NB4 (cell line): ENCODE measurements around the gene HOXA4.

Source experiments
- CTCF ChIP-seq: IDR thresholded peaks from one replicate; pipeline ENCODE4 v1.5.1; 2012; ENCODE audit warnings: low read depth, low read length
- MAX ChIP-seq: IDR thresholded peaks from 2 replicates; pipeline ENCODE4 v1.6.1; 2011; ENCODE audit warnings: low read depth, low read length
- MYC ChIP-seq: IDR thresholded peaks from 2 replicates; pipeline ENCODE4 v1.6.1; 2011; ENCODE audit warnings: low read depth, low read length
- POLR2A ChIP-seq: IDR thresholded peaks from 2 replicates; pipeline ENCODE4 v1.6.1; 2011; ENCODE audit warnings: mild to moderate bottlenecking; ENCODE audit not compliant: insufficient read length; ENCODE audit errors: extremely low read depth

- TF ChIP-seq POLR2A = no peak
- no peak for TF ChIP-seq CTCF
- no peak for TF ChIP-seq MAX
- TF ChIP-seq MYC = no peak
These were observed 13.3 kb downstream of the HOXA4 start for GRCh38 chr7:27116962-27117886.
